IPS-18c (cell line): ENCODE results near the gene KHK.
A peak's percentile ranks its signal among the peaks of the same experiment; 100 is the strongest.

ENCODE experiments used
- H3K4me3 ChIP-seq: 2 replicates; pipeline ENCODE4 v1.7.0; 2013; ENCODE audit warnings: low read depth, mild to moderate bottlenecking, low read length, moderate library complexity; ENCODE audit not compliant: insufficient read depth
- H3K9me3 ChIP-seq: one replicate; pipeline ENCODE4 v1.6.1; 2013; ENCODE audit warnings: mild to moderate bottlenecking, low read length, moderate library complexity; ENCODE audit not compliant: control insufficient read depth, insufficient read depth

The KHK gene

DNA sequence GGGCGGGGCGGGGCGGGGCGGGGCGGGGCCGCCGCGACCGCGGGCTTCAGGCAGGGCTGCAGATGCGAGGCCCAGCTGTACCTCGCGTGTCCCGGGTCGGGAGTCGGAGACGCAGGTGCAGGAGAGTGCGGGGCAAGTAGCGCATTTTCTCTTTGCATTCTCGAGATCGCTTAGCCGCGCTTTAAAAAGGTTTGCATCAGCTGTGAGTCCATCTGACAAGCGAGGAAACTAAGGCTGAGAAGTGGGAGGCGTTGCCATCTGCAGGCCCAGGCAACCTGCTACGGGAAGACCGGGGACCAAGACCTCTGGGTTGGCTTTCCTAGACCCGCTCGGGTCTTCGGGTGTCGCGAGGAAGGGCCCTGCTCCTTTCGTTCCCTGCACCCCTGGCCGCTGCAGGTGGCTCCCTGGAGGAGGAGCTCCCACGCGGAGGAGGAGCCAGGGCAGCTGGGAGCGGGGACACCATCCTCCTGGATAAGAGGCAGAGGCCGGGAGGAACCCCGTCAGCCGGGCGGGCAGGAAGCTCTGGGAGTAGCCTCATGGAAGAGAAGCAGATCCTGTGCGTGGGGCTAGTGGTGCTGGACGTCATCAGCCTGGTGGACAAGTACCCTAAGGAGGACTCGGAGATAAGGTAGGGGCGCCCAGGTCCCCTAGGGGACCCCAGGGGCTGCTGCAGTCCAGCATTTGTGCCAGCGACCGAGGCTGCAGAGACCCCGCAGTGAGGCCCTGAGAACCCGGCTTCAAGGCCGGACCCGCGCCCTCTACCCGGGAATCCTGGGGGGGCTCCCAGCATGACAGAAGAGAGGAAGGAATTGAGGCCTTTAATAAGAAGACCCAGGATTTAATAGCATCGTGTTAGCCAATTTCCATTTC, at the start of gene KHK:
KHK (plus strand) TSS at position 49 of the 870 bp plus-strand sequence; CDS start at position 537, 488 bp downstream.
- Histone ChIP-seq H3K9me3 (no peaks in the 10 kb centered on the region), H3K4me3 (peak within 1 kb of the TSS; percentile 75)

DNA sequence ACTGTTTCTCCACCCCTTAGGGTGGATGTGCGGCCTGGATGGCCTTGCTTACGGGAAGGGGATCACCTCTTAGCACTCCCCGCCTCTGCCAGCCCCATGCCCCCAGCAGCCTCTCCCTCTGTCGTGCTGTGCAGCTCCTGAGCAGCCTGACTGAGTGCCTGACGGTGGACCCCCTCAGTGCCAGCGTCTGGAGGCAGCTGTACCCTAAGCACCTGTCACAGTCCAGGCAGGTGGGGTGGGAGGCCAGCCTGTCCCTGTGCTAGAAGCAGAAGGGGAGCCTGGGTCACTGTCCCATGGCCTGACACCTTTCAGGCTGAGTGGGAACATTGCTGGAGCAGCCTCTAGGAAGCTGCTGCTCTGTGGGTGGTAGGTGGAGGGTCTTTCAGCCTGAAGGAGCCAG, 48.6 kb upstream of the KHK start:
- Histone ChIP-seq H3K9me3 (no peaks in the 10 kb centered on the region), H3K4me3 (no peak overlapping the region)

DNA sequence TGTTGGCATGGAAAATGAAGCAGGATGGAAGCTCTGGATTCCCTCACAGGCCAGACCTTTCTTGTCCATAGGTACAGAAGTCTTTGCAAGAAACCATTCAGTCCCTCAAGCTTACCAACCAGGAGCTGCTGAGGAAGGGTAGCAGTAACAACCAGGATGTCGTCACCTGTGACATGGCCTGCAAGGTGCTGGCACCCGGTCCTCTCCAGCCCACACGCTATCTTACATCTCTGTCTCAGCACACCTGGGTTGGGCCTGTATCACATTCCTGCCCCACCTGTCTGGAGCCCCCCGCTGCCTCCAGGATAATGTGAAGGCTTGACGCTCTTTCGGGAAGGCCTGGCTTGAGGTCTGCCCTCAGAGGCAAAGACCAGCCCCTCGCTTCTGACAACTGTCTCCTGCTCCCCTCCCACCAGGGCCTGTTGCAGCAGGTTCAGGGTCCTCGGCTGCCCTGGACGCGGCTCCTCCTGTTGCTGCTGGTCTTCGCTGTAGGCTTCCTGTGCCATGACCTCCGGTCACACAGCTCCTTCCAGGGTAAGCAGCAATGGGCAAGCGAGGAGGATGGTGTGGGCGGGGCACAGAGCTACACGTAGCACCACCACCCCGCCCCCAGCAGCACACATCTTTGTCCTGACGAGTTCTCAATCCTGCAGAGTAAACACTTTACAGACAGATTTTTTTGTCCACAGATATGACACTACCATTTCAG, 47.8 kb upstream of the KHK start:
- H3K9me3 ChIP-seq: no peaks in the 10 kb centered on the region
- H3K4me3 ChIP-seq: no peak overlapping the region

DNA sequence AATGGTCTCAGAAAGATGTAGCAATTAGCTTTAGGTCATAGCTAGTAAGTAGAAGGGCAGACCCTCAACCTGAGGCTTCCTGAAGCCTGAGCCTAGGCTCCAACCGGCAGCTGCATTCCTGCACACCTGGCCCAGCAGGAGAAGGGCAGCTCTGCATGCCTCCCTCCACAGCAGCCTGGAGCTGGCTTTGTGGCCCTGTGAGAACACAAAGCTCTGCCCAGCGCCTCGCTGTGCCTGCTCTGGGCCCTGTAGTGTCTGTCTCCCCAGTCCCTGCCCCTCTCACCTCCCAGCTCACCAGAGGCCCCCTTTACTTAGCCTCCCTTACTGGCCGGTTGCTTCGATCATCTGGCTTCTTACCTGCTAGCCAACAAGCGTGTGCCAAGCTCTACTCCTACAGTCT, 47.1 kb upstream of the KHK start:
- Histone ChIP-seq H3K9me3 (no peaks in the 10 kb centered on the region), H3K4me3 (no peak overlapping the region)

DNA sequence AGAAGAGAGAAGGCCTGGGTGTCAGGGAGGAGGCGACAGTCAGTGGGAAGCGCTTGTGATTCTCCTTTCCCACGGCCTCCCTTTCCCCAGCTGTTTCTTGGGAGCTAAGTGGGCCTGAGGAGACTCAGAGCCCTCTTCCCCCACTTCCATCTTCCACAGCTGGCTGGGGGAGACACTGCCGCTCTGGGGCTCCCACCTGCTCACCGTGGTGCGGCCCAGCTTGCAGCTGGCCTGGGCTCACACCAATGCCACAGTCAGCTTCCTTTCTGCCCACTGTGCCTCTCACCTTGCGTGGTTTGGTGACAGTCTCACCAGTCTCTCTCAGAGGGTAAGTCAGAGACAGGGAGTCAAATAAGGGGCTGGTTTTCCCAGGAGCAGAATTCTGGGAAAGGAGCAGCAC, 46.7 kb upstream of the KHK start:
- H3K4me3 ChIP-seq: no peak overlapping the region
- no peaks in the 10 kb centered on the region for H3K9me3 ChIP-seq

DNA sequence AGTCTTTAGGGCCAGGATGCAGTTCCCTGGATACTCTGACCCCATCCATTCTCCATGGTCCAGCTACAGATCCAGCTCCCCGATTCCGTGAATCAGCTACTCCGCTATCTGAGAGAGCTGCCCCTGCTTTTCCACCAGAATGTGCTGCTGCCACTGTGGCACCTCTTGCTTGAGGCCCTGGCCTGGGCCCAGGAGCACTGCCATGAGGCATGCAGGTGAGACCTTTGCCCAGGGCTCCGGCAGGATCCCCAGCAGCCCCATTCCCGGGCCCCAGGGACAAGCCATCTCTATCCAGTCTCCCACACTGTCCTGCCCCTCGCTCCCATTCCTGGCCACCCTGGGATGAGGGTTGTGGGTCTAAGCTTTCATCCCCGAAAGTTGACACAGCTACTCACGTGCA, 46.3 kb upstream of the KHK start:
- no peak overlapping the region for H3K4me3 ChIP-seq
- H3K9me3 ChIP-seq: no peaks in the 10 kb centered on the region

DNA sequence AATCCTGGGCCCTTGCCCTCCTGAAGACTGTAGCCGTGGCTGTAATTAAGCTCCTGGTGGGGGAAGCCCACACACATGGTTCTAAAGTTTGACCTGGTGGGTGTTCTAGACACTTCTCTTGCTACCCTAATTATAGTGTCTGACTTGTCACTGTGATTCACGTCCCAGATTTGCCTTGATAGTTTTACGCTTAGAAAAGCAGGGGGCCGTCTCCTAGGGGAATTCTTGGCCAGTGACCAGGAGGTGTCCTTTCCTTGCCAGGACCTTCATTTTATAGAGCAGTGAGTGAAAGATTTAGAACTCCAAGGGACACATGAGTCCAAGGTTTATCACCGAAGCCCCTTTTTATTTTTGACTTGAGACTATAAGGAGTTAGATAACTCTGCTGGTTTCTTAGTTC, 44.8 kb upstream of the KHK start:
- H3K4me3 ChIP-seq: no peak overlapping the region
- no peaks in the 10 kb centered on the region for H3K9me3 ChIP-seq

DNA sequence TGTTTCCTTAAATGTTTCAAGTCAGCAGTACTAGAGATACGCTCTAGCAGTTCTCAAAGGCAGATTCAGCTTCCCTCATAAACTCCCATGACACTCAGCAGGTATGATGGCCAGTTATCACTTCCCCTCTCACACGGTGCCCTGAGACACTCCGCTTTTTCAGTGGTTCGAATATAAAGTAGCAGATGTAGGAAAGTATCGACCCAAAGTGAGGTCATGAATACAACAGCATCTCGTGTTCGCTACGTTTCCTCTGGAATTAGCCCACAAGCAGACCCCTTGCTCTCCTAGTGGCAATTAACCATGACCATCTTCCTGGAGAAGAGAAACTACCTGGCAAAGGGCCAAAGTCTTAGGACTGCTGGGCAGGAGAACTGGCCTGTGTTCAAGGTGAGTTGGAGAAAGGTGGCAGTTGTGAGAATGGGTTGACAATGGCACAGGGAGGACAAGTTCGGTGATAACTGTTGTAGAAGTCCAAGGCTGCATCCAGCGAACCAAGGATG, 44.4 kb upstream of the KHK start:
- H3K9me3 ChIP-seq: no peaks in the 10 kb centered on the region

DNA sequence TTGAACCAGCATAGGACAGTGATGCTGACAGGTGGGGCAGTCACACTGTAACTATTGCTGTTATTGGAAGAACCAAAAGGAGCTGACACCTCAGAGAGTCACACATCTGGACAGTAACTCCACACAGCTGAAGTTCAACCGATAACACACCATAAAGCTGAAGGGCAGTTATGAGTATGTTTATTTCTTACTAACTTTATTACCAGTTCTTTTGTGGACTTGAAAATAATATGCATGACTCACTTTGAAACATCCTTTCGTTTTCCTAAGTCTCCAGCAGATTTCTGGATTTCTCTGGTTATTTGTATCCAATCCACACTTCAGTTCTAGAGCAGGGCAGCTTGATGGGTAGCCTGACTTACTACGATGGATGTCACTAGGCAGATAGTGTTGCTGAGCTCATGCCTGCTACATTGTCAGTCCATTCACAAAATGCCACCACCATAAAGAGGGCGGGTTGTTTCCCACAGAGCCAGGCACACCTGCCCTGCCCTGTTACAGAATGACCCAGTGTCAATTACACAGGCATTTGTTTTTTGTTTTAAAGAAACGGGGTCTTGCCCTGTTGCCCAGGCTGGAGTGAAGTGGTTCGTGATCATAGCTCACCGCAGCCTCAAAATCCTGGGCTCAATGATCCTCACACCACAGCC, 43.5 kb upstream of the KHK start:
- Histone ChIP-seq H3K4me3 (no peak overlapping the region), H3K9me3 (no peaks in the 10 kb centered on the region)

More for the DNA sequence above, 44.4 kb upstream of the KHK start:
- H3K4me3 ChIP-seq: no peak overlapping the region

DNA sequence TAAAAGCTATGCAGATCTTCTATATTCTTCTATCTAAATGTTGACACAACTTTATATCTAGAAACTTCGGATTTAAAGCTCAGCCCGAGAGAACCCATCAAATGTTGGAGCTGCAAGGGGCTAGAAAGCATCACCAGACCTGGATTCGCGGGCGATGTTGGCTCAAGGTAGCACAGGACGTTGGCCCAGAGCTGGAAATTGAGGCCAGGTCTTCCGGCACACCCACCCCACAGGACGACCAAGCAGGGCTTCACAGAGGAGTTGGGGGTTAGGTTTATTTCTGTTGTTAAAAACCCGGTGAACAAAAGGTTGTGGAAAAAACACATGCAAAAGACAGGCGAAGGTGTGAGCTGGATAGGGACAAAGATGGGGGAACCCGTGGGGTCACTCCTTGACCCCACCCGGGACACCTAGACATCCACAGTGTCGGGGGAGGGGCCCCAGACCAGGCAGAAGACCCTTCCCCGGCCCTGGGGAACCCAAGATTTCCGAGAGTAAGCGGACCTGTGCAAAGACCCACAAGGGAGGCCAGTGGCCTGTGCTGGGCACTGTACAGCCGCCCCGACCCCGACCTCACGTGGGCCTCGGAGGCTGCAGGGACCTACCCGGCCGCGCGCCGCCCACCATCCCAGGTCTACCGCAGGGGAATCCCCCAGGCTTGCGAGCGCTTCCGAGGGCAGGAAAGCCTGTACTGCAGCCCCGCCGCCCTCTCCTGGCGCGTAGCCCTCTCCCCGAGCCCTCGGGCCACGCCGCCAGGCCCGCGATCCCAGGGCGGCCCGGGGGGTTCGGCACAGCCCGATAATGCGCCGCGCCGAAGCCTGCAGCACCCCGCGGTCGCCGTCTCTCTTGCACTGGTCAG, 36.9 kb upstream of the KHK start:
- Histone ChIP-seq H3K9me3 (peaks cover 2% of the 10 kb centered on the region), H3K4me3 (peak overlapping the region; percentile 64)

DNA sequence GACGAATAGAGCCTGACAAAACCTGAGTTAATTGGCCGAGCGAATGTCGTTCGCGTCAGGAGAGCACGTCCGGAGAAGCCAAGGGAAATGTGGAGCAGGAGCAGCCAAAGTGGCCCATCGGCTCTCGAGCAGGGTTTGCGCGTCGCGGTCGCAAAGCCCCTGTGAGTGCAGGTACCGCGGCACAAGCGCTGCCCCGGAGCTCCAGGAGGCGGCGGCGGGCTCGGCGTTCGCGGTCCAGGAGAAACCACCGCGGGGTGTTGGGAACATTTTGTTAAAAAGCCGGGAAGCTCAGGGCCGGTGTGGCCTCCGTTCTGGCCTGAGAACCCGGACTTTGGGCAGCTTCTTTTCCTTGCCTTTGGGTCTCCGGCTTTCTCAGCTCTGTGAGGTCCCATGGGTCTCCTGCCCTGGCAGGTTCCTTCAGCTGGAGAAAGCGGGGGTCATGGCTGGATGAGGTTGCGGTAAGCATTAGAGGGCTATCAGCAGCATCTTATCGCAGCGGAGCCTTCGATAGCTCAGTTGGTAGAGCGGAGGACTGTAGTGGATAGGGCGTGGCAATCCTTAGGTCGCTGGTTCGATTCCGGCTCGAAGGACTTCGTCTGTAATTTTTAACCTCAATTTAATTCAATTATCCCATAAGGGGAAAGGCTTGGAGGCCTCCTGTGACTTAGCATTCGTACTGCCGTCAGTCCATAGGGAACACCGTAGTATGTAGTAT, 36.1 kb upstream of the KHK start:
- Histone ChIP-seq H3K4me3 (peak overlapping the region; percentile 90), H3K9me3 (peaks cover 2% of the 10 kb centered on the region)

DNA sequence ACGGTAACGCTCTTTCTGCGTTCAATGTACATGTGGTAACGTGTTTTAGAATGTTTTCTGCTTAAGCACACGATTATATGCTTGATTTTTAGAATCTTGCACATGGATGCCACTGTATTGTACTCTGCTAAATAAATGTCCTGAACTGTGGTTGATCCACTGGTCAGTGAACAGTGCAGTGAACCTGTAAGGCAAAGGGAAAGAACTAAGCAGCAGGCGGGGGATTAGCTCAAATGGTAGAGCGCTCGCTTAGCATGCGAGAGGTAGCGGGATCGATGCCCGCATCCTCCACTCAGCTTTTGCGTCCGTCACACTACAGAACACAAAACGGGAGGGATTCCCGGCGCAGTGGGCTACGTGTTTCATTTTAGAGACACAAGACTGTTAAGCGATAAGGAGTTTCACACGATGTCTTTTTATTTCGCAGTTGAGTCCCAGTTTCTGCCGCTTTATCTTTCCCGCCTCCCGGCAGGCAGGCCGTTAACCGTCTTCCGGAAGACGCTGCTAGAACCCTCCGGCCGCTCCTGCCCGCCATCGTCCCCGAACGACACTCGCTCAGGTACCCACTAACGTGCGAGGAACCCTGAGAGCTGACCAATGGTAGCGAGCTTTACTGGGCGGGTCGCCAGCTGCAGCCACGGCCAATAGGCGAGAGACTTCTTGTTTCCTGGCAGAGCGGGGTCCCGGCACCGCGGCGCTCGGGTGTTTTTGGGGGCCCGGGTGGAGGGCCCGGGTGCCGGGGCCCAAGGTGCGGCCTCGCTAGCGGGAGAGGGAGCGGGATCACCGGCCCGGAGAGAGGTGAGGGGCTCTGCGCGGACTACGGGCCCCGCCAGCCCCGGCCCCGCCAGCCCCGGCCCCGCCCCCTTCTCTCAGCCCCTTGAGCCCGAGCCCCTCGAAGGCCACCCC, 35.3 kb upstream of the KHK start, which contains the start of gene AGBL5:
AGBL5 (plus strand) TSS at position 673 of the 906 bp plus-strand sequence. CDS start 1,291 bp downstream, outside the sequence.
- peaks cover 2% of the 10 kb centered on the region for H3K9me3 ChIP-seq
- H3K4me3 ChIP-seq: peak within 1 kb of the TSS; percentile 90

DNA sequence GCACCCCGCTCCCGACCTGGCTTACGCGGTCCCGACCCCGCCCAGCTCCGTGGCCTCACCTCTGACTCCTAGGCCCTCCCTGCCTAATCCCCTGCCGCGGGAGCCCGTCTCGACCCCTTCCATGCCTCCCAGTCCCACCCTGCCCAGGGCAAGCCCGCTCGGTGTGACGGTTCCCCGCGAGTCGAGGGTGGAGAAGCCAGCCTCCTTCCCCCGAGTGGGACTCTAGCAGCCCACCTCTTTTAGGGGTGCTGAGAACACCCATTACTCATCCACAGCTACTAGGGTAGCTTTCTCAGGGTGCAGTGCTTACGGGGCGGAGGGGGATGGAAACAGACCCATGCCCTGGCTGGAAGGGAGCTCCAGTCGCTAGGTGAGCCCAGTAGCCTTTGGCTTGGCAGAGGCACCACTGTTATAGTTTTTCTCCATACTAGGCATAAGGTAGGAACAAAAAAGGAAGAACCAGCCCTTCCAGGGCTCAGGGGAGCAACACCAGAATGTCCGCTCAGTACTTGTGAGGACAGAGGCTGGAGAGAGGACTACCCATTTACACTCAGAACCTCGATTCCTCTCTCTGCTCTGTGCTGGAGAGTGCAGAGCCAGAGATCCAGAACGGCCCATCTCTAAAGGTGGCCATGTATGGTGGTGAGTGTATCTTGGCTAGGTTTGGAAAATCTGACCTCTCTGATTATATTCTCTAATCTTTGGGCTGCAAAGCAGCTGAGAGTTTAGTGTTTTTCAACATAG, 34.5 kb upstream of the KHK start:
- Histone ChIP-seq H3K4me3 (peak overlapping the region; percentile 90), H3K9me3 (peaks cover 2% of the 10 kb centered on the region)

DNA sequence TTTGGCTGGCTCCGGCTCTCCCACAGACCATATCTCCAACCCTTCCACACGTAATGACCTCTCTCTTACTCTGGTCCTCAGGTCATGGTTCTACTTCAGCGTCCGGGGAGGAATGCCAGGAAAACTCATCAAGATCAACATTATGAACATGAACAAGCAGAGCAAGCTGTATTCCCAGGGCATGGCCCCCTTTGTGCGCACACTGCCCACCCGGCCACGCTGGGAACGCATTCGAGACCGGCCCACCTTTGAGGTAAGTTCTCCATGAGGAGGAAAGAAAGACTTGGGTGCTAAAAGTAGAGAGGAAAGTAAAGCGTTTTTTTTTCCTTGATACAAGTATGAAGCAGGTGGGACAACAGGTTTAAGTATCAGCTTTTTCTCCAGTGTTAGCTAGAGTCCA, 33.3 kb upstream of the KHK start:
- Histone ChIP-seq H3K4me3 (no peak overlapping the region), H3K9me3 (peaks cover 2% of the 10 kb centered on the region)

DNA sequence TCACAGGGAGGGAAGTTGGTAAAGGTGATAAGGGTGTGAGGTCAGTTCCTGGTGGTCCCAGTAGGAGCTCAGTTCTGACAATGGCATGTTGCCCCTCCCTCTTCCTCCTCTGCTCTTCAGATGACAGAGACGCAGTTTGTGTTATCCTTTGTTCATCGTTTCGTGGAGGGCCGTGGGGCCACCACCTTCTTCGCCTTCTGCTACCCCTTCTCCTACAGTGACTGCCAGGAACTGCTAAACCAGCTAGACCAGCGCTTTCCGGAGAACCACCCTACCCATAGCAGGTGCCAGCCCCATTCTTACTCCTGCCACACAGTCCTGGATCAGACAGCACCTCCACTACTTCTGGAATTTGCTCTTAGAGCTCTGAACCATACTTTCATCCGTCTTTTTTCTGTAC, 32.8 kb upstream of the KHK start:
- no peak overlapping the region for H3K4me3 ChIP-seq
- H3K9me3 ChIP-seq: peaks cover under 1% of the 10 kb centered on the region
